HG03342 (cell line): ENCODE results near the gene SLC35A5.

Experiments
- ATAC-seq: cut with Tn5 transposase; IDR thresholded peaks from one replicate; pipeline ENCODE4 v1.9.1; 2021; ENCODE audit warnings: mild to moderate bottlenecking, moderate library complexity; ENCODE audit not compliant: unreplicated experiment

SLC35A5 gene

GRCh38 chr3:112569265-112569664 is 7.4 kb downstream of the SLC35A5 start:
- no peak for ATAC-seq

GRCh38 chr3:112572701-112573100 is 10.9 kb downstream of the SLC35A5 start:
- no peak for ATAC-seq

DNA sequence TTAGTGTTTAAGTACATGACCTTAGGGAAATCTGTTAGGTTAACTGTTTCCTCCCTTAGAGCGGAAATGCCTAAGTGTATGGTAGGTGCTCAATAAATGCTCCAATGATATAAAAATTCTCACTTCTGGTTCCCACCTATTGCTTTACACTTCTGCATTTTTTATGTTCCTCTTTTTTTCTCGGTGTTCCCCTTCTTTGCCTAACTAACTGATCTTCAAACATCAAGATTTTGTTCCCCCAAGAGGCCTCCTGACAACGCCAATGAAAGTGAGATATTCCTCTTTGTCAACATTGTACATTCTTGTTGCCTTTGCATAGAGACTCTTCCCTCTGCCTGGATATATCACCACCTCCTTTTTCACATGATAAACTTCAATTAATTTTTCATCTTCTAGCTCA is 17.4 kb downstream of the SLC35A5 start:
- no peak for ATAC-seq

DNA sequence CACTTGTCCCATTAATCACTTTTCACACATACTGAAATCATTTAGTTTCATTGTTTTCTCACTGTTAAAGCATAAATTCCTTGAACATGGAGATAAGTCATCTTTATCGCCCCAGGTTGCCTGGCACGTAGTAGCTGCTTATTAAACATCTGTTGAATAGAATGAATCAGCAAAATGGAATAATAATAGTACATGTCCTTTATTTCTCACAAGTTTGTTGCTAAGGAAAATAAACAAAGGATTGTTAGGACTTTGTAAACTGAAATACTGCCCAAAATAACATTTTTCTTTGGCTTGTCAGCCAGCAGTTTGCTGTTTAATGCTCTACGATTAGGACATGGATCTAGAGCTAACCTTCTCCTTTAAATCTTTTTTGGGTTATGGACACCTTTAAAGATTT is 17.9 kb downstream of the SLC35A5 start:
- ATAC-seq, result no peak

DNA sequence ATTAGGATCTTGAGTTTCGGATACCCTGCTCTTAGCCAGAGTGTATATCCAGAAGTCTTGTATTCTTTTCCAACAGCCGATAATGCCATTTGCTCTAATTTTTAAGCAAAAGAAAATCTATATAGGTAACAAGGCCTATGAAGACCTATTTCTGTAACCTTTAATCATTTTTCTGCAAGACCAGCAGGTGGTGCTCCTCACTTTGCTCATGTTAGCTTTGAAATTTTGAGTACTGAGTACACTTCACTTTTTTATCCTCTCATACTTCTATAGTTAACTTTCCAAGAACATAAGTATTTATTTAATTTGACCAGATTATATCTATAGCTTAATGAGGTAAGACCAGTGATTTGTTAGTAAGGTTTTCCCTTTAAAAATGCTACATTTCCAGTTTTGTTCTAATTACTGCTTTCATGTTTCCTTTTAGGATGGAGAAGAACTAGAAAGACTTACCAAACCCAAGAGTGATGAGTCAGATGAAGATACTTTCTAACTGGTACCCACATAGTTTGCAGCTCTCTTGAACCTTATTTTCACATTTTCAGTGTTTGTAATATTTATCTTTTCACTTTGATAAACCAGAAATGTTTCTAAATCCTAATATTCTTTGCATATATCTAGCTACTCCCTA is 20.5 kb downstream of the SLC35A5 start:
- ATAC-seq, result no peak

DNA sequence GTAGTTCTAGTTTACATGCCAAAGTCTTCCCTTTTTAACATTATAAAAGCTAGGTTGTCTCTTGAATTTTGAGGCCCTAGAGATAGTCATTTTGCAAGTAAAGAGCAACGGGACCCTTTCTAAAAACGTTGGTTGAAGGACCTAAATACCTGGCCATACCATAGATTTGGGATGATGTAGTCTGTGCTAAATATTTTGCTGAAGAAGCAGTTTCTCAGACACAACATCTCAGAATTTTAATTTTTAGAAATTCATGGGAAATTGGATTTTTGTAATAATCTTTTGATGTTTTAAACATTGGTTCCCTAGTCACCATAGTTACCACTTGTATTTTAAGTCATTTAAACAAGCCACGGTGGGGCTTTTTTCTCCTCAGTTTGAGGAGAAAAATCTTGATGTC is 21.3 kb downstream of the SLC35A5 start:
- ATAC-seq, result no peak

DNA sequence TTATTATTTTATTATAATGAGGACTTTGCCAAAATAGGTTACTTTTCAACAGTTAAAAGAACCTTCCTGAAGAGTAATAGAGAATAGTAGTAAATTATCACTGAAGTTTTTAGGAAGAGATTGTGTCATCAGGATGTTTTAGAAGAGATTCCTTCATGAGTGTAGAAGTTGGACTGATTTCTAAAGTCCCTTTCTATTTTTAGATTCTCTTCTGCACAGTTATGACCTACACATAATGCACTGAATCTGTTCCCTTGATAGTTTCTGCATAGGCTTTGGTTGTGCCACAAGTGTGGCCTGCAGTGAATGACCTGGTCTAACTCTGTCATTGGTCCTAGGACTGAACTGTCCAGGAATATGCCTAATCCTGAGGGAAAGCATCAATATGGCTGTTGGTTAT is 23.9 kb downstream of the SLC35A5 start:
- no peak for ATAC-seq

- no peak for ATAC-seq
These were observed 25.5 kb downstream of the SLC35A5 start for GRCh38 chr3:112587336-112587735.

- no peak for ATAC-seq
These were observed 31.4 kb downstream of the SLC35A5 start for GRCh38 chr3:112593258-112593657.

- ATAC-seq, result no peak
These were observed 33.0 kb downstream of the SLC35A5 start for GRCh38 chr3:112594856-112595255.

DNA sequence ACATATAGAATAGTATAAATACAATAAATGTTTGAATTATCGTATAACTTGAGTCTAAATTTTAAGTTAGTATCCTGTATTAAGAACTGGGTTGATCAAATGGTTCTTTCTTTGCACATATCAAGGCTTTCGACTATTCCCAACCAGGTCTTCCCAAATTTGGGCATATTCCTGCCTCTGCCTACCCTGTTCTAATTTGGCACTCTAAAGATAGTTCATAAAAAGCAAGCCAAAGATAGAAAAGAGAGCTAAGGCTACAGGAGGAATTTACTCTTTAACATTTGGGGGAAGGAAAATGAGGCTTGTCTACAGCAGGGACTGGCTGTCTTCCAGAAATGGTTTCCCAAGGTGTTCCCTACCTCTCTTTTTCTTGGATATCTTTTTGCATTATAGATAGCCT is 36.1 kb downstream of the SLC35A5 start:
- ATAC-seq, result no peak

DNA sequence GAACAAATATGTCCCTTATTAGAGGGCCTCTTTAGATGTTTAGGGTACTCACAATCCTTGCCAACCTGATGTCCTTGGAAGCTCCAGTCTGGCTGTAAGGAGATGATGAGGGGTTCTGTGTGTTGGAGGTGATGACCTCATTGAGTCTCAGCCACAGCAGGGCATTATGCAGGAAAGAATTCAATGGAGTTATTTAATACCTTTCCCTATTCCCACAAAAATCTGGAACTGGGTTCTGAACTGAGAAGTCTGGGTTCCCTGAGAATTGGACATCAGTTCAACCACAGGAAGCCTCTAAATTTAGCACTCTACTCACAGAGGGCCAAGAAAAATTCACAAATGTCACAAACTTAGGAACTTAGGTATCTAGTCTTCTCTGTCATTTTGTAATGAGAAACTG is 36.9 kb downstream of the SLC35A5 start:
- no peak for ATAC-seq

GRCh38 chr3:112602217-112602838 is 40.5 kb downstream of the SLC35A5 start:
- peak; percentile 72 for ATAC-seq

DNA sequence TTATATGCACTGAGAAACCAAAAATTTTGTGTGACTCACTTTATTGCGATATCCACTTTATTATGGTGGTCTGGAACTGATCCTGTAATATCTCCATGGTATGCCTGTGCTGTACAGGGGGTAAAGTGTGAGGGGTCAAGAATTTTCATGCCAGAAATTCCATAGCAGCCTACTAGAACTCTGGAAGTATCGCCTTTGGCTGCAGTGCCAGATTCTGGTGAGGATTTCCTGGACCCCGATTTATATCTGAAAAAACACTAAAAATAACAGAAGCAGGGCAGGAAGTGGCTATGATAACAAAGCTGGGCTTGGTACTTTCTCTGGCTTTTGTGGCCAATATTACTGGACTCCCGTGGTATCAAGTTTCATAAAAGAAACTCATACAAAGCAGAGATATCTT is 42.7 kb downstream of the SLC35A5 start:
- no peak for ATAC-seq

DNA sequence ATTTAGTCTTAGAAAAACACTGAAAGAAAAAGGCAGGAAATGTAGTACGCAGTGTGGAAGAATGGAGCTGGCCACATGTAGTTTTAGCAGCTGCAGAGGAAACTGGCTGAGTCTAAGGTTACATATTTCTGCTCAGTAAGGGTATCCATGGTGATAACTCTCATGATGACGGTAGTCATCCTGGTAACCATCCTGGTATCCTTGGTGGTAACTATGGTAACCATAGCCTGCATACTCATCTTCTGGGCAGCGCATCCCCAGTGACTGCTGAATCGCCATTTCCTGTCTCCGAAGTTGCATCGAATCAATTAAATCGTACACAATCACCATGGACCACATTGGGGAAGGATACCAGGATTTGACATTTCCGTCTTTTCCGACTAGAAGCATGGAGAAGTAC is 43.4 kb downstream of the SLC35A5 start:
- ATAC-seq, result no peak

GRCh38 chr3:112606098-112606497 is 44.3 kb downstream of the SLC35A5 start:
- no peak for ATAC-seq

DNA sequence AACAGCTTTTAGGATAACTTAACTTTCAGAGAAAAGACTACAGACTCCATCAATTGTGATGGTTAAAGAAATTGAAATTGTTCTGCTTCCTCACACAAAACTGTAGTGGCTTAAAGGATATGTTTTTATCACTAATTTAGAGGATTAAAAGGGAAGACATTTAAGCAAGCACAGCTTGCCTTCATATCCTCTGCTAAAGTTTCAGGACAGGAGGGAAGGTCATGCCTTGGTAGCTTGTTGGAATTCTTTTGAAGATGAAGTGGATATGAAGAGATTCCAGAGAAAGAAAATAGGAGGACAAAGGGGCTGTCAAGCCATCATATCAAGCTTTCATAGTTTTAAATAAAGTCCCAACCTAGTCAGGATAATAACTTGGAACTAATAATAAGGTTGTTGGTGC is 46.0 kb downstream of the SLC35A5 start:
- no peak for ATAC-seq

GRCh38 chr3:112610121-112610520 is 48.3 kb downstream of the SLC35A5 start:
- no peak for ATAC-seq

GRCh38 chr3:112611752-112612515 is 50.1 kb downstream of the SLC35A5 start:
- no peak for ATAC-seq

DNA sequence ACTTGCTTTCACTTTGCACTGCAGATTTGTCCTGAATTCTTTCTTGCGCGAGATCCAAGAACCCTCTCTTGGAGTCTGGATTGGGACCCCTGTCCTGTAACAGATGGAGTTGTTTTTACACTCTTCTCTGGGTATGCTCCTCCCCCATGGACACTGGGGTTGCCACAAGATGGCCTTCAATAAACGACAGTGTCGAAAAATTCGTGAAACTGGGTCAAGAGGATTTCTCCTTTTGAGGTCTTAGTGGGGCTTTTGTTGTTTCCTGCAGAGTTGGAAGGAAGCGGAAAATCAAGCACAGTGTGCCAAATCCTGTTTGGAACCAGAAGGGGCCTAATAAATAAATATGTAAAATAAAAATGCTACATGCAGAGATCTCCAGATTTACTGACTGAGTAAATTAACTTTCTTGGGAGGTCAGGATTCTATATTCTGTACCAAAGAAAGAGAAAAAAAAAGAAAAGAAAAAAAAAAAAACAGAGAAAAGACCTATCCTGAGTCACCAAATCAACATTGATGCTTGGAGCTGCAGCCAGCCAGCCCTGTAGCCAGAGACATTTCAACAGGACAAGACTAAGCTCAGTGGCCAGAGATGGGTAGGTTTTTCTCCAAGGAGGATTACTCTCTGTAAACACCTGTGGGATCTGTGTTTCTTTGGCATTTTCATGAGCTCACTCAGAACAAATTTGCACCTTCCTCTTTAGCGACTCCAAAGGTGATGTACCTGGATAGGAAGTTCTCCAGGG is 54.3 kb downstream of the SLC35A5 start:
- no peak for ATAC-seq

- ATAC-seq, result no peak
These were observed 55.4 kb downstream of the SLC35A5 start for GRCh38 chr3:112617285-112617684.

DNA sequence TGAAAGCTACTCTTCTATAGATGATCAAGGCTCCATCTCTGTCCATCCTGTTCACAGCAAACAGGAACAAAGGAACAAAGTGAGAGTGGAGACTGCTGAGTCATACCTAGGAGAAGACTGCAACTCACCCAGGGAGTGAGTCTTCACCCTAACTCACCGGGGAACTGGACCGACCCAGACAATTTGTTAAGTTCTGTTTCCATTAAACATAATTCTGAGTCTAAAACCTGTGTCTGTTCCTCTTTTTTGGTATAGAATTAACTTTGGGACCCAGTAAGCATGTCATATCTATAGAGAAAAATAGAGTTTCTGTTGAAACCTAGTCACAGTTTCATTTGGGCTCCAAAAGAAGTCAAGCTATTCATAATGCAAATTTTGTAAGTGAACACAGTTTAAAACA is 57.5 kb downstream of the SLC35A5 start:
- ATAC-seq, result peak; percentile 71
